Measurements from ENCODE around the gene SLC5A5.

Gene SLC5A5

DNA sequence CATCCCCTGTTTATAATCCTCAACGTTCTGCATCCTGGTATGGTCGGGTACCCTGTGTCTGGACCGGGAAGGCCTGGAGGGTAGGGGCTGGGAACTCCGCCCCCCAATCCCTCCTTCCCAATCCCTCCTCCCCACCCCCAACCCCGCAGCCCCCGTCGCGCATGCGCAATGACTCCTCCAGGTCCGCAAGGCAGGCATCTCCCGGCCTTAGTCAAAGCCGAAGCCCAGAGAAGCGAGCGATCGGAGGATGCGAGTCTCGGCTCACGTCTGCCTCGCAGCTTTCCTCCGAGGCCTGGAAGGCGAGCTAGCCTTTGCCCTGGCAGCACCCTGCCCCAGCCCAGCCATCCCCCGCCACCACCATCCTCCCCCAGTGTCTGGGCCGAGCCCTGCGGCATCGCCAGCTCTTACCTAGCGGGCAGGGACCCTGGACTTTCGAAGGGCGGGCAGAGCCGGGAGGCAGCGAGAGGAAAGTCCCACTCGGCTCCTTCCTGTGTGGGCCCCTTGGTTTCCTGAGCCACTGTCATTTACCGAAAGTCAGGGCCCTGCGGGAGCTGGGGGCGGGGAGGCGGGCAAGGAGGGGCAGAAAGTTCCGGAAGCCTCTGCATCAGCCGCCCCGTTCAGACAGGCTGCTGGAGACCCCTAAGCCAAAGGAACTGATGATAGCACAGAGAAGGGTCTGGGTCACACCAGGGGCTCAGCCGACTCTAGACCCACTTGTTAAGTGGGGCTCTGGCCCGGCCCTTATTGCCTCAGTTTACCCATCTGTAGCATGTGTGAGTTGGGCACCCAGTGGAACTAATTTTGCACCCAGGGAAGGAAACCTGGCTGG is 24.0 kb upstream of the SLC5A5 start, which contains the start of gene JAK3:
TSS of gene JAK3 (minus strand) at position 445 of the 829 bp plus-strand sequence. CDS start 3,565 bp downstream, outside the sequence.
- peak; percentile 80 for DNase-seq (ENCODE audit: low read depth)

DNA sequence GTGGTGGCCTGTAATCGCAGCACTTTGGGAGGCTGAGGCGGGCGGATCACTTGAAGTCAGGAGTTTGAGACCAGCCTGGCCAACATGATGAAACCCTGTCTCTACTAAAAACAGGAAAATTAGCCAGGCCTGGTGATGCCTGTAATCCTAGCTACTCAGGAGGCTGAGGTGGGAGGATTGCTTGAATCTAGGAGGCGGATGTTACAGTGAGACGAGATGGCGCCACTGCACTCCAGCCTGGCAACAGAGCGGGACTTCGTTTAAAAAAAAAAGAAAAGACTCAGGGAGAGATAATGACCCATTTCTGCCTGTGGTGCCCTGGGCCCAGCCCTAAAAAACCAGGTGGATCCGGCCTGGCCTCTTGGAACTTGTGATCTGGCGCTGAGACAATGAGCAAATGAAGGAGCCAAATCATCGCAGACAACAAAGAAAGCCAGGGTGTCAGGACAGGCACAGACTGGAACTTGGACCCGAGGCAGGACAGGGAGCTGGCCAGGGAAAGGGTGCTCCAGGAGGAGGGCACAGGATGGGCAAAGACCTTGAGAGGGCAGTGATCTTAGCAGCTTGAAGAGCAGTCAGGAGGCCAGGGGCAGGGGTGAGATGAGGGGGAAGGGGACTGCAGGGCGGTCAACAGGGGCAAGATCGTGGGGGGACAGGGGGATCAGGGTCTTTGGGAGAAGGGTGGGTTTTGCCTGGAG is 23.0 kb upstream of the SLC5A5 start:
- no peak for DNase-seq (ENCODE audit: low read depth)

DNA sequence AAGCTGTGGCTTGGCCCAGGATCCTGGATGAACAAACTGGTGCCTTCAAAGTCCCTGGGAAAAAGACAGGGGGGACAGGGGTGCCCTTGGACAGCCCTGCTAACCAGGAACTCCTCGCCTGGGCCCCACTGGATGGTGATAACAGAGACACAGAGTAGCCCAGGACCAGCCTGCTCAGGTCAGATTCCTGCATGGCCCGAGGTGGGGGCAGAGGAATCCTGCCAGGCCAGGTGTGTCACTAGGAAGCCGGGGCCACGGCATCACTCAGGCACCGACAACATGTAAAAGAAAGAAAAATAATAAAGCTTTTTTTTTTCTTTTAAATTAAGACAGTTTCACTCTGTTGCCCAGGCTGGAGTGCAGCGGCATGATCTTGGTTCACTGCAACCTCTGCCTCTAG is 17.7 kb upstream of the SLC5A5 start:
- DNase-seq (ENCODE audit: low read depth) = no peak

DNA sequence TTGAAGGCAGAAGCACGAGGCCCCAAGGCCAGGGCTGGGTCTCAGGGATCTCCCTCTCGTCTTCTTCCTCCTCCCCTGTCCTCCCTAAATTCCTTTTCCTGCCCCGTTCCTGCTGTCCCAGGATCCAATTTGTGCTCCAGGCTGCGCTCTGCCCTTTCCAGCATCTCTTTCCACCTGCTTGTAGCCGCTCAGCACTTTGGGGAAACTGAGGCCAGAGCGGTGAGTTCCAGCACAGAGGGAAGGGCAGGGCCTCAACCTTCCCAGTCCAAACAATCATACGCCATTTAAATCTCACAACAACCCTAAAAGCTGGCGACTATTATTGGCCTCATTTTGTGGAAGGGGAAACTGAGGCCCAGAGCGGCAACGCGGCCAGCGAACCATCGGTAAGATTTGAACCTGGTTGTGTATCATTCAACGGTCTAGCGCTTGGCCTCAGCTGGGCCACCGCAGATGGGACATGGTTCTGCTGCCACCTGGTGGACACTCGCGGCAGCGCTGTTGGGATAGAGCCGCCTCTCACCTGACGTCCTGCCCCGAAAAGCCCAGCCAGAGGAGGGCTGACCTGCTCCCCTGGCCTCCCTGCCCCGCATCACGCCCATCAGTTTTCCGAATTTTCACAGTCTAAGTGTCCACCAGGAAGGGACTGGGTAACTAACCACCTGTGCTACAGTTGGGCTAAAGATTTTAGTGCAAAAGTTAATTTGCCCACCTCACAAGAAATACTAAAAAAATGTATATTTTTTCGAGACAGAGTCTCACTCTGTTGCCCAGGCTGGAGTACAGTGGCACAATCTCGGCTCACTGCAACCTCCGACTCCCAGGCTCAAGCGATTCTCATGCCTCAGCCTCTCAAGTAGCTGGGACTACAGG is 16.2 kb upstream of the SLC5A5 start:
- DNase-seq (ENCODE audit: low read depth) = peak; percentile 72

- peak; percentile 100 for DNase-seq (ENCODE audit: low read depth)
Measured at GRCh38 chr19:17859533-17860330, 12.0 kb upstream of the SLC5A5 start, which contains the start of gene RPL18A. RPL18A (plus strand) TSS chr19:17859910; CDS start chr19:17859957, 47 bp downstream.

DNA sequence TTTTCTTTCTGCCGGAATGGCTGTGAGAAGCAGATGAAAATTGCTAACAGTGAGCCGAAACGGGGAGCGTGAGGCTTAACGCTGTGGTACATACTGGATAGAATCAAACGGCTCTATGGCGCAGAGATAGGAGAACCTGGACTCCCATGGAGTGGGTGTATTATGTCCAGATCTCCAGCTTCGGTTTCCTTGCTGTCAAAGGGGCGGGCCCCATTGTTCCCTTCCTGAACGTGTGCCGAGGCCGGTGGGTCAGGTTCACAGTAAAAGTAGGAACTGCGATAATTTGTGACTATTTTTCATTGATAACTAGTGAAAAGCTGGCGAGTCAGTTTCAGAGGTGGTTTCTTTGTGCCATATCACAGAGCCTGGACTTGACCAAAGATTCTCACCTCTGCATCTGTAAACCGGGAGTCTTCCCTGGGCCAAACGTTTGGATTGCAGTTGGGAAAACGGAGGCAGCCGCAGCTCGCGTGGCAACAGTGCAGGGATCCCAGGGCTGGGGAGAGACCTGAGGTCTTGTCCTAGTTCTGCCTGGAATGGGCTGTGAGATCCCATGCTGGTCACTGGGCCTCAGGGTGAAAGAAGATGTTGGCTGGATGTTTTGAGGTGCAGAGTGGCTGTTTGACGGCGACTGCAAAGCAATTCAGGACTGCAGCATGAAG is 11.3 kb upstream of the SLC5A5 start:
- no peak for DNase-seq (ENCODE audit: low read depth)

DNA sequence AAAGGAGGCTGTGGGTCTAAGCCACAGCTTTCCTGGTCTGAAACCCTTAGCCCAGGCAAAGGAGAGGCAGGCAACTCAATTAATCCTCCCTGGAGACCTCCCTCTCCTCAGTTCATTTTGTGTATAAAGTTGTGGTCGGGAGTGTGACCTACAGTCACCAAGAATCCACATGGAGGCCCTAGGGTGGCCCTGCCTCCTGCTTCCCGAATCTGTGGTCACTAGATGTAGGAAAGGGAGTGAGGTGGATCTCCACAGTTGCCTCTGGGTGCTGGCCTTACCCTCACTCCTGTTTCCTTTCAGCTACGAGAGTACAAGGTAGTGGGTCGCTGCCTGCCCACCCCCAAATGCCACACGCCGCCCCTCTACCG is 10.8 kb upstream of the SLC5A5 start:
- DNase-seq (ENCODE audit: low read depth) = peak; percentile 33

DNA sequence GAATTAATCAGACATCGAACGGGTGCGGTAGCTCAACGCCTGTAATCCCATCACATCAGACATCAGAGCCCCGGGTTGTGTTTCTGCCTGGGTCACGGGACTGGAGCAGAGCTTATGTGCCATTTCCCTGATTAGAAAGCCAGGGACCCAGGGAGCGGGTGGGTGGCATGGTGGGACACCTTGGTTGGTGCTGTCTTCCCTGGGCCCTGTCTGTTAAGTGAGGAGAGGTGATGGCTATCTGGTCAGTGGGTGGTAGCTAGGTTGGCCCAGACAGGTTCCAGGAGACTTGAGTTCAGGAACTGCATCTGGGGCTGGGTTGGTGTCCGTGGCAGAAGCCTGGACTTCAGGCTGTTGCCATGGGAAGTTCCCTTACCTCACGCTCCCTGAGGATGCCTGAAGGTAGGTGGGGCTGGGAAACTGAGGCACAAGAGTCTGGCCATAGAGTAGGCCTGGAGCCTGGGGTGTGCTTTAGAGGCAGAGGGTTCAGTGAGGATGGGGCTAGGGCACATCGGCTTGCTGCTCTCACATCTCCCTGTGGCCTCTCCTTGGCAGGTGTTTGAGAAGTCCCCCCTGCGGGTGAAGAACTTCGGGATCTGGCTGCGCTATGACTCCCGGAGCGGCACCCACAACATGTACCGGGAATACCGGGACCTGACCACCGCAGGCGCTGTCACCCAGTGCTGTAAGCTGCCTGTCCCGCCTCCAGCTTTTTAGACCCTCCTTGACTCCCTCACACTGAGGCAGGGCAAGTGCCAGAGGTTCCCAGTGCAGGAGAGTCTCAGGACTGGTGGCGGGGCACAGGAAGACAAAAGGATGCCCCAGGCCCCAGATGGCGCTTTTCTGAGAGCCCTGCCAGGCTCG is 10.0 kb upstream of the SLC5A5 start:
- DNase-seq (ENCODE audit: low read depth) = no peak

DNA sequence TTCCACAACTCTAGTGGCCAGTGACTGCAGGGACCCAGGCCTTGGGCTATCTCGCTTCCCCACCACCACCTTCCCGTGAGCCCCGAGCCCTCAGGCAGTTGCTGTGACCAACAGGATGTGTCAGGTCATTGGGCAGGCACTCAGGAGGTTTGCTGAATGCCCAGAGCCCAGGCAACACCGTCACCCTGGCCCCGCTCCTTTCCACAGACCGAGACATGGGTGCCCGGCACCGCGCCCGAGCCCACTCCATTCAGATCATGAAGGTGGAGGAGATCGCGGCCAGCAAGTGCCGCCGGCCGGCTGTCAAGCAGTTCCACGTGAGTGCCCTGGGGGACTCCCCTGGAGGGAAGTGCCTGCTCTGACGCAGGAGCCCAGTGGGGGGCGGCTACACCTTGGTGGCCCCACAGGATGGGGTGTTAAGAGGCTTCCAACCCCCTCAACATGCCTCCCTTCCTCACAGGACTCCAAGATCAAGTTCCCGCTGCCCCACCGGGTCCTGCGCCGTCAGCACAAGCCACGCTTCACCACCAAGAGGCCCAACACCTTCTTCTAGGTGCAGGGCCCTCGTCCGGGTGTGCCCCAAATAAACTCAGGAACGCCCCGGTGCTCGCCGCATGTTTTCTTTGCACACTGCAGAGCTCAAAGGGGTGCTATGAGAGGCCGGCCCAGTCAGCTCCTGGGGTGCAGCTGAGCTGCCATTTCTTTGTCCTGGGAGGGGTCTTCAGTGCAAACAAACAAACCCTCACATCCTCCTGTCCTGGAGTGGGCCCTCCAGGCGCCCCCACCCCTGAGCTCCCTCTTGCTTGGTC is 8.8 kb upstream of the SLC5A5 start:
- no peak for DNase-seq (ENCODE audit: low read depth)

DNA sequence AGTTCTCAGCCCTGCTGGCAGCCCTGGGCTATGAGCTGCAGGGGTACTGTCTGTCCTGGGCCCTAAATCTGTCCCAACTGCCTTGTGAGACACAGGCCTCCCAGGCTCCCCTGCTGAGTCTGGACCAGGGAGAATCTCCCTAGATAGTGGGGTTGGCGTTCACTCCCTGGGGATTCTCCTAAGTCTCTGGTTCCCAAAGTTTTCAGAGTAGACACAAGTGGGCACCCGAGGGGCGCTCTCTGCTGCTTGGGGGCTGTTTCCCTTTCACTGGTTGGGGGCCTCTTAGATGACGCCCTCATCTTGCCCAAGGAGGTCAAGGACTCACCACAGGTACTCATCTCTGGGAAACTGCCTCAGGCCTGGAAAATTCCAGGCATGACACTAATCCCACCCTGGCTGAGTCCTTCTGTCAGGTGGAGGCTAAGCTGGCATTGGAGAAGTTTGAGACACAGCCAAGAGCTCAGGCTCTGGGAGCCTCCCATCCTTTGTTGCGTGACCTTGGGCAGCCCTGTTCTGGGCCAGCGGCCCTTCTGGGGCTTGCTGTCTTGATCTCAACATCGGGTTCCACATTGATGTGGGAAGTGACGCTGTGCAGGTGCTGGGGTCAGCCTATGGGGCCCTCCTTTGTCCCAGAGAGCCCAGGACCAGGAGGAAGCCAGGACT is 8.1 kb upstream of the SLC5A5 start:
- no peak for DNase-seq (ENCODE audit: low read depth)

- peak; percentile 32 for DNase-seq (ENCODE audit: low read depth)
Measured at GRCh38 chr19:17865364-17866311, 6.1 kb upstream of the SLC5A5 start.

GRCh38 chr19:17866312-17866963 is 5.3 kb upstream of the SLC5A5 start:
- DNase-seq (ENCODE audit: low read depth) = no peak

- DNase-seq (ENCODE audit: low read depth) = no peak
Measured at GRCh38 chr19:17866964-17867486, 4.7 kb upstream of the SLC5A5 start.

DNA sequence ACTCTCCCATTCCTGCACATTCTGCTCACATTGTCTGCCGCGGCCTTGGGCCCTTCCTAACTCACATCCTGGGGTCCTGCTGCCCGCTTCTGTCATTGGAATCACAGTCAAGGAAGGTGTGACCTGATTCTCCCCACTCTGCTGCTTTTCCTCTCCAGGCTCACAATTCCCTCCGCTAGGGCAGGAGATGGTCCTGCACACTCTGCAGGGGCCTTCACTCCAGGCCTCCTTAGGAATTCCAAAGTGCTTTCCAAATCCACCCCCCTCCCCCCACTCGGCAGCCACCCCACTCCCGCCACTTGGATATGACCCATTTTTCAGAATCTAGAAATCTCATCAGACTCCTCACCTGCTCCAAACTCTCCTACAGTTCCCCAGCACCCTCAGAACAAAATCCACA is 3.1 kb upstream of the SLC5A5 start:
- DNase-seq (ENCODE audit: low read depth) = no peak

DNA sequence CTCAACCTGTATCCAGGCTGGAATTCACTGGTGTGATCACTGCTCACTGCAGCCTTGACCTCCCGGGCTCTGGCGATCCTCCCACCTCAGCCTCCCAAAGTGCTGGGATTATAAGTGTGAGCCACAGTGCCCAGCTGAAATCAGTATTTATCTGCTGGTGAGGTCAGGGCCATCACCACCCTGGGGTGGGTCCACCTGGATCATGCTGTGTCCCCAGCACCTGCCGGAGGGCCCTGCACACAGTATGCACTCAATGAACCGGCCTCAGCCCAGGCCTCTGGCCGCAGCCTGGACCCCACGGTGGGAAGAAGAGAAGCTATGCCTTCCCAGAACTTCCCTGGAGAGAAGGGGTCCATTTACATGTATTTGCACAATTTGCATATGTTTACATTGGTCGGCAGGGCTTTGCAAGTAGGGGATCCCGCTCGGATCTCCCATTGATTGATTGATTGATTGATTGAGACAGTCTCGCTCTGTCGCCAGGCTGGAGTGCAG is 2.6 kb upstream of the SLC5A5 start:
- no peak for DNase-seq (ENCODE audit: low read depth)

Measured in EH (cell line).